Esophagus squamous epithelium (tissue), 5 donors: ENCODE measurements around the gene OOSP2. TPM values are rescaled to one million over a fixed set of nuclear protein-coding genes. Genes with fewer than 3 reads are reported as not detected.

ENCODE experiments used
- DNase-seq: peaks from one replicate; lab custom pipeline; 2025; lab: John Stamatoyannopoulos, UW
- H3K27ac ChIP-seq, 4 donors: fragments of 200-600 bp; sonication (generic); one replicate each; pipeline ENCODE4 v1.5.1; 2016 to 2019; ENCODE audit warnings: mild to moderate bottlenecking in 1 of 4
- H3K27me3 ChIP-seq, 4 donors: fragments of 200-600 bp; sonication (generic); 1 replicate in 3 of 4; 2 replicates in 1 of 4; pipeline versions ENCODE4 v1.5.1 to v1.6.0; 2017 to 2021; ENCODE audit warnings: antibody characterized with exemption in 1 of 4
- H3K36me3 ChIP-seq, 3 donors: fragments of 200-600 bp; sonication (generic); one replicate each; pipeline ENCODE4 v1.5.1; 2016 to 2019
- H3K4me1 ChIP-seq, 3 donors: fragments of 200-600 bp; sonication (generic); one replicate each; pipeline ENCODE4 v1.5.1; 2017 to 2019
- H3K4me3 ChIP-seq, 4 donors: fragments of 200-600 bp; sonication (generic); 1 replicate in 3 of 4; 2 replicates in 1 of 4; pipeline ENCODE4 v1.5.1; 2016 to 2019; ENCODE audit warnings: mild to moderate bottlenecking in 2 of 4, moderate library complexity in 1 of 4
- H3K9me3 ChIP-seq, 3 donors: fragments of 200-600 bp; sonication (generic); one replicate each; pipeline ENCODE4 v1.5.1; 2016 to 2019
- CTCF ChIP-seq, 6 experiments: fragments of 450-650 bp in 4 of 6; fragments of 200-600 bp in 2 of 6; sonication (generic) in 2 of 6; IDR thresholded peaks; one replicate each; pipeline ENCODE4 v1.5.1; 2016 to 2019; ENCODE audit warnings: antibody characterized with exemption in 6 of 6, mild to moderate bottlenecking in 4 of 6, moderate library complexity in 4 of 6
- POLR2A ChIP-seq, 4 donors: fragments of 450-650 bp; IDR thresholded peaks; one replicate each; pipeline ENCODE4 v1.6.1; 2017; ENCODE audit warnings: antibody characterized with exemption in 4 of 4, mild to moderate bottlenecking in 4 of 4, moderate library complexity in 3 of 4
- WGBS, 2 donors: methylation state at CpG; one replicate each; pipeline ENCODE4 v1.1.5; 2018; 5-methylcytosine and 5-hydroxymethylcytosine counted together
- intact Hi-C: fragments of 100-400 bp; cut with DNase I; formaldehyde crosslinking; loops from one replicate; pipeline ENCODE4 v1.15.0; 2022
- total RNA-seq, 4 donors: library from RNA; depleted of rRNA; stranded (reverse); fragments of >200 nt; gene quantifications; one replicate each; pipeline ENCODE4 v1.1.0, GENCODE V29; 2016
- donor health status: DM: yes; HTN: yes; CAD: no.

The OOSP2 gene
- total RNA-seq, 4 donors from 2014 or later: not detected

GRCh38 chr11:60078745-60079144, 38.5 kb downstream of the OOSP2 start:
- Histone ChIP-seq H3K4me3 (no peak overlapping the region), H3K27ac (no peak overlapping the region), H3K27me3 (no peaks in the 10 kb centered on the region), H3K36me3 (no peaks in the 10 kb centered on the region), H3K9me3 (no peaks in the 10 kb centered on the region), H3K4me1 (no peaks in the 10 kb centered on the region)
- TF ChIP-seq POLR2A (IDR thresholded peaks at IDR 0.05): no peak
- TF ChIP-seq CTCF (IDR thresholded peaks at IDR 0.05): no peak
- DNase-seq: no peak
- WGBS, 2 donors: 68 to 73% methylated on average over 4 of the region's 4 CpGs
- intact Hi-C loops: no loop called here

- DNase-seq: no peak
- H3K9me3 ChIP-seq: no peaks in the 10 kb centered on the region
- 42 to 43% methylated on average over 3 of the region's 3 CpGs for WGBS, 2 donors
- no peak overlapping the region for H3K4me3 ChIP-seq
- TF ChIP-seq POLR2A (IDR thresholded peaks at IDR 0.05) (no peak), CTCF (IDR thresholded peaks at IDR 0.05) (no peak)
- no peaks in the 10 kb centered on the region for H3K36me3 ChIP-seq
- H3K4me1 ChIP-seq: no peaks in the 10 kb centered on the region
- H3K27me3 ChIP-seq: no peaks in the 10 kb centered on the region
- intact Hi-C loops: no loop called here
- no peak overlapping the region for H3K27ac ChIP-seq
Observed at GRCh38 chr11:60080535-60080934, 40.3 kb downstream of the OOSP2 start.

GRCh38 chr11:60084631-60085273, 44.5 kb downstream of the OOSP2 start:
- 33 to 58% methylated on average over 3 of the region's 3 CpGs for WGBS, 2 donors
- intact Hi-C loops: no loop called here

GRCh38 chr11:60085909-60086308, 45.7 kb downstream of the OOSP2 start:
- DNase-seq: no peak
- intact Hi-C loops: no loop called here
- Histone ChIP-seq H3K4me1 (no peaks in the 10 kb centered on the region), H3K9me3 (no peaks in the 10 kb centered on the region), H3K36me3 (no peaks in the 10 kb centered on the region), H3K27ac (no peak overlapping the region), H3K27me3 (no peaks in the 10 kb centered on the region), H3K4me3 (no peak overlapping the region)
- 60 to 61% methylated on average over 2 of the region's 2 CpGs for WGBS, 2 donors
- TF ChIP-seq POLR2A (IDR thresholded peaks at IDR 0.05) (no peak), CTCF (IDR thresholded peaks at IDR 0.05) (no peak)

More at GRCh38 chr11:60084631-60085273, 44.5 kb downstream of the OOSP2 start:
- TF ChIP-seq POLR2A (IDR thresholded peaks at IDR 0.05): no peak
- TF ChIP-seq CTCF (IDR thresholded peaks at IDR 0.05): no peak
- DNase-seq: no peak
- no peaks in the 10 kb centered on the region for H3K27me3 ChIP-seq
- no peaks in the 10 kb centered on the region for H3K36me3 ChIP-seq
- H3K9me3 ChIP-seq: no peaks in the 10 kb centered on the region
- no peaks in the 10 kb centered on the region for H3K4me1 ChIP-seq
- H3K4me3 ChIP-seq: no peak overlapping the region
- H3K27ac ChIP-seq: no peak overlapping the region

GRCh38 chr11:60087239-60087638, 47.0 kb downstream of the OOSP2 start:
- intact Hi-C loops: no loop called here
- WGBS, 2 donors: 67 to 88% methylated on average over 1 of the region's 1 CpG
- Histone ChIP-seq H3K4me1 (no peaks in the 10 kb centered on the region), H3K36me3 (no peaks in the 10 kb centered on the region), H3K9me3 (no peaks in the 10 kb centered on the region), H3K4me3 (no peak overlapping the region), H3K27ac (no peak overlapping the region), H3K27me3 (no peaks in the 10 kb centered on the region)
- TF ChIP-seq CTCF (IDR thresholded peaks at IDR 0.05) (no peak), POLR2A (IDR thresholded peaks at IDR 0.05) (no peak)
- DNase-seq: no peak
